Measurements from ENCODE around the gene PIGP.

DNA sequence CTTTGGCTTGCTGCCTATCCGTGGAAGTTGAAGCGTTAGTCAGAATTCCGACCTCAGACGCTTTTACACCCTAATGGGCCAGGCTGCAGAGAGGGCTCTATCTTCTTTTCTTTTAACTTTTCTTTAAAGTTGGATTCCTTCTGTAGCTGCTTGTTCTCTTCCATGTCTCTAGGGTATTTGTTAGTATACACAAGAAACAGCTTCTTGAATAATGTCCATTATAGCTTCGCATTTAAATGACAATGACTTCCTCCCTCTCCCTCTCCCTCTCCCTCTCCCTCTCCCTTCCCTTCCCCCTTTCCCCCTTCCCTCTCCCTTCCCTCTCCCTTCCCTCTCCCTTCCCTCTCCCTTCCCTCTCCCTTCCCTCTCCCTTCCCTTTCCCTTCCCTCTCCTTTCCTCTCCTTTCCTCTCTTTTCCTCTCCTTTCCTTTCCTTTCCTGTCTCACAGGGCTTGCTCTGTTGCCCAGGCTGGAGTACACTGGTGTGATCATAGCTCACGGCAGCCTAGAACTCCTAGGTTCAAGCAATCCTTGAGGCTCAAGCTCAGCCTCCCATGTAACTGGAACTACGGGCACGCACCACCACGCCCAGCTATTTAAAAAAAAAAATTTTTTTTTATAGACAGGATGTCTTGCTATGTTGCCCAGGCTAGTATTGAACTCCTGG is 33.3 kb downstream of the PIGP start:
- TF ChIP-seq NR2F1 (conservative IDR thresholded peaks at IDR 0.05) (no peak), RUNX3 (IDR thresholded peaks at IDR 0.05; ENCODE audit: low read length) (no peak)
